Fibroblast of lung (primary cell): ENCODE results near the gene SLC24A4. TPM values are rescaled to one million over a fixed set of nuclear protein-coding genes. Genes with fewer than 3 reads are reported as not detected.

ENCODE experiments used
- DNase-seq, 2 donors: peaks; one replicate each; pipeline versions ENCODE4 v3.0.0 to v3.0.0-alpha.2; 2010; ENCODE audit warnings: low read depth in 2 of 2
- H2AFZ ChIP-seq: 2 replicates; pipeline ENCODE4 v1.5.1; 2012; ENCODE audit warnings: low read length, control low read depth, inconsistent platforms
- H3K27ac ChIP-seq: 2 replicates; pipeline ENCODE4 v1.5.1; 2011; ENCODE audit warnings: low read length, control low read depth; ENCODE audit not compliant: insufficient read depth
- H3K27me3 ChIP-seq: 2 replicates; pipeline ENCODE4 v1.5.1; 2011; ENCODE audit warnings: mild to moderate bottlenecking, low read length; ENCODE audit not compliant: control insufficient read depth, insufficient read depth
- H3K36me3 ChIP-seq: 2 replicates; pipeline ENCODE4 v1.5.1; 2011; ENCODE audit warnings: low read length; ENCODE audit not compliant: control insufficient read depth, insufficient read depth
- H3K4me1 ChIP-seq: 2 replicates; pipeline ENCODE4 v1.5.1; 2011; ENCODE audit warnings: low read length; ENCODE audit not compliant: control insufficient read depth, insufficient read depth; ENCODE audit errors: extremely low read depth
- H3K4me2 ChIP-seq: 2 replicates; pipeline ENCODE4 v1.5.1; 2011; ENCODE audit warnings: low read length, control low read depth; ENCODE audit not compliant: insufficient read depth; ENCODE audit errors: extremely low read depth
- H3K4me3 ChIP-seq, 4 experiments: fragments of 200-600 bp in 1 of 4; sonication (generic) in 1 of 4; replicated peaks in 1 of 4; 2 replicates each; pipeline ENCODE4 v1.5.1; 2011 to 2016; ENCODE audit warnings: low read length in 4 of 4, low read depth in 3 of 4, mild to moderate bottlenecking in 3 of 4, control low read depth in 2 of 4, inconsistent platforms in 1 of 4, mixed read lengths in 1 of 4; ENCODE audit not compliant: insufficient read depth in 1 of 4; ENCODE audit errors: control extremely low read depth in 1 of 4
- H3K79me2 ChIP-seq: 2 replicates; pipeline ENCODE4 v1.5.1; 2012; ENCODE audit warnings: mild to moderate bottlenecking, low read length, inconsistent platforms; ENCODE audit not compliant: control insufficient read depth, insufficient read depth
- H3K9ac ChIP-seq: 2 replicates; pipeline ENCODE4 v1.5.1; 2011; ENCODE audit warnings: mild to moderate bottlenecking, low read length, control low read depth; ENCODE audit not compliant: insufficient read depth
- H3K9me3 ChIP-seq: 2 replicates; pipeline ENCODE4 v1.5.1; 2012; ENCODE audit warnings: low read depth, low read length; ENCODE audit not compliant: control insufficient read depth, insufficient read depth
- H4K20me1 ChIP-seq: 2 replicates; pipeline ENCODE4 v1.5.1; 2011; ENCODE audit warnings: low read length; ENCODE audit not compliant: control insufficient read depth, insufficient read depth; ENCODE audit errors: extremely low read depth
- EZH2 ChIP-seq: IDR thresholded peaks from 2 replicates; pipeline ENCODE4 v1.5.1; 2012; ENCODE audit warnings: low read length, control low read depth, mild to moderate bottlenecking; ENCODE audit errors: missing control alignments
- polyA plus RNA-seq, 2 donors: library from polyadenylated mRNA; depleted of rRNA in 1 of 2; stranded (reverse) in 1 of 2; unstranded in 1 of 2; fragments of >200 nt; gene quantifications; 2 replicates each; pipeline ENCODE4 v1.2.1, GENCODE V29; 2011 to 2012; ENCODE audit warnings: missing spikeins in 1 of 2
- total RNA-seq: library from RNA; depleted of rRNA; stranded (reverse); fragments of >200 nt; gene quantifications from 2 replicates; pipeline ENCODE4 v1.2.1, GENCODE V29; 2014
- TF ChIP-seq, protein P1 (sequence below), 2 donors: IDR thresholded peaks in 1 of 2; conservative IDR thresholded peaks in 1 of 2; 1 replicate in 1 of 2; 2 replicates in 1 of 2; pipeline ENCODE4 v1.5.1; 2011 to 2012; ENCODE audit warnings: low read length in 2 of 2, control low read depth in 1 of 2, inconsistent platforms in 1 of 2, low read depth in 1 of 2, mild to moderate bottlenecking in 1 of 2

The SLC24A4 gene
- total and polyA plus RNA-seq, 2 donors (not counting 1 experiment from before 2014, with no cell fraction given), result 0.03 TPM; not detected in 1

DNA sequence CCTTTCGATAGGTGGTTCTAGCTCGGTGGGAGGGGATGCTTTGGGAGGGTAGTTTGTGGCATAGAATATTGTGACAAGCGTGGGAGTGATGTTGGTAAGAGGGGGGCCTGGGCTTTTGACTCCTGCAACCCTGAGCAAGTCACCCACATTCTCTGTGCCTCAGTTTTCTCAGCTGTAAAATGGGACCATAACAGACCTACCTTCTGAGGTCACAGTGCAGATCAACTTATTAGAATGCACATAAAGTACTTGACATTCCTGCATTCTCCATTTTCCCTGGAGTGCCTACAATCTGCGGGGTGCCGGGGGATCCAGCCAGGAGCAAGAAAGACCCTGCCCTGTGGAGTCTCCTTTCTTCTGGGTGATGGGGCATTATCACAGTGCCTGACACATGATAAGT is 63.2 kb downstream of the SLC24A4 start:
- Histone ChIP-seq H3K27ac (no peak overlapping the region), H3K4me3 (no peak overlapping the region), H4K20me1 (no peaks in the 10 kb centered on the region), H3K4me1 (no peaks in the 10 kb centered on the region), H3K36me3 (no peaks in the 10 kb centered on the region), H2AFZ (no peak overlapping the region), H3K9me3 (no peaks in the 10 kb centered on the region), H3K27me3 (no peaks in the 10 kb centered on the region), H3K9ac (no peak overlapping the region), H3K79me2 (no peaks in the 10 kb centered on the region), H3K4me2 (no peak overlapping the region)
- TF ChIP-seq, protein P1, sequence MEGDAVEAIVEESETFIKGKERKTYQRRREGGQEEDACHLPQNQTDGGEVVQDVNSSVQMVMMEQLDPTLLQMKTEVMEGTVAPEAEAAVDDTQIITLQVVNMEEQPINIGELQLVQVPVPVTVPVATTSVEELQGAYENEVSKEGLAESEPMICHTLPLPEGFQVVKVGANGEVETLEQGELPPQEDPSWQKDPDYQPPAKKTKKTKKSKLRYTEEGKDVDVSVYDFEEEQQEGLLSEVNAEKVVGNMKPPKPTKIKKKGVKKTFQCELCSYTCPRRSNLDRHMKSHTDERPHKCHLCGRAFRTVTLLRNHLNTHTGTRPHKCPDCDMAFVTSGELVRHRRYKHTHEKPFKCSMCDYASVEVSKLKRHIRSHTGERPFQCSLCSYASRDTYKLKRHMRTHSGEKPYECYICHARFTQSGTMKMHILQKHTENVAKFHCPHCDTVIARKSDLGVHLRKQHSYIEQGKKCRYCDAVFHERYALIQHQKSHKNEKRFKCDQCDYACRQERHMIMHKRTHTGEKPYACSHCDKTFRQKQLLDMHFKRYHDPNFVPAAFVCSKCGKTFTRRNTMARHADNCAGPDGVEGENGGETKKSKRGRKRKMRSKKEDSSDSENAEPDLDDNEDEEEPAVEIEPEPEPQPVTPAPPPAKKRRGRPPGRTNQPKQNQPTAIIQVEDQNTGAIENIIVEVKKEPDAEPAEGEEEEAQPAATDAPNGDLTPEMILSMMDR (conservative IDR thresholded peaks at IDR 0.05 in 1 of 2, IDR thresholded peaks at IDR 0.05 in 1 of 2; ENCODE audit: low read depth in 1 of 2, low read length in 2 of 2), result no peak
- TF ChIP-seq EZH2, result no peak
- DNase-seq, result no peak

DNA sequence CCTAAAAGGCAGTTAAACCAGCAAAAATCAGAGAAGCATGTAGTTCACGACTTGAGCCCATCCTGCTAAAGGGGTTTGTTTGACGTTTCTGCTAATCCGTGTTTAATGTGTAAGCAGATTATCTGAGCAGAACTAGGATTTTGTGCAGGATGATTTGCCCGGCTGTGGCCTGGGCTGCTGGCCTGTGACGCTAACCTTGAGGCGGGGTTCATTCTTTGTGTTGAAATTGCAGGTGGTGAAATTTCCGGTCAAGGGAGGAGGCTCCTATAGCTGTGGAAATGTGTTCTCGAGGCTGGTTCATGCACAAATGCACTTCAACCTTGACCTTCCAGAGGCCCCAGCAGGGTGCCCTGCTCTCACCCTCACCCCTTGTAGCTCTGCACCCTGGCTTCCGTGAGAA is 63.7 kb downstream of the SLC24A4 start:
- no peaks in the 10 kb centered on the region for H3K9me3 ChIP-seq
- no peak overlapping the region for H3K27ac ChIP-seq
- H3K4me1 ChIP-seq, result no peaks in the 10 kb centered on the region
- no peaks in the 10 kb centered on the region for H3K27me3 ChIP-seq
- H3K4me3 ChIP-seq, result no peak overlapping the region
- no peak for DNase-seq
- H3K36me3 ChIP-seq, result no peaks in the 10 kb centered on the region
- H3K79me2 ChIP-seq, result no peaks in the 10 kb centered on the region
- TF ChIP-seq EZH2, result no peak
- TF ChIP-seq, protein P1 (conservative IDR thresholded peaks at IDR 0.05 in 1 of 2, IDR thresholded peaks at IDR 0.05 in 1 of 2; ENCODE audit: low read depth in 1 of 2, low read length in 2 of 2), result no peak
- H2AFZ ChIP-seq, result no peak overlapping the region
- H3K4me2 ChIP-seq, result no peak overlapping the region
- H4K20me1 ChIP-seq, result no peaks in the 10 kb centered on the region
- H3K9ac ChIP-seq, result no peak overlapping the region

DNA sequence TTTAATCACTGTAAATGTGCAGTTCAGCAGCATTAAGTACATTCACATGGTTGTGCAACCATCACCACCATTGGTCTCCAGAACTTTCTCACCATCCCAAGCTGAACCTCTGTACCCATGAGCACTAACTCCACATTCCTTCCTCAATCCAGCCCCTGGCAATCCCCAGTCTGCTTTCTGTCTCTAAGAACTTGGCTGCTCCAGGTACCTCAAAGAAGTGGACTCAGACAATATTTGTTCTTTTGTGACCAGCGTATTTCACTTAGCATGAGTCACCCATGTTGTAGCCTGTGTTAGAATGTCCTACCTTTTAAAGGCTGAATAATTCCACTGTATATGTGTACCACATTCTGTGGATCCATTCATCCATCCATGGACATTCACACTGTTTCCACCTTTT is 64.6 kb downstream of the SLC24A4 start:
- DNase-seq, result no peak
- no peaks in the 10 kb centered on the region for H3K27me3 ChIP-seq
- no peak overlapping the region for H3K4me3 ChIP-seq
- no peaks in the 10 kb centered on the region for H3K4me1 ChIP-seq
- TF ChIP-seq EZH2, result no peak
- no peaks in the 10 kb centered on the region for H4K20me1 ChIP-seq
- no peak overlapping the region for H3K9ac ChIP-seq
- no peaks in the 10 kb centered on the region for H3K9me3 ChIP-seq
- no peaks in the 10 kb centered on the region for H3K79me2 ChIP-seq
- no peak overlapping the region for H3K4me2 ChIP-seq
- H2AFZ ChIP-seq, result no peak overlapping the region
- H3K36me3 ChIP-seq, result no peaks in the 10 kb centered on the region
- H3K27ac ChIP-seq, result no peak overlapping the region
